GM12878 (cell line): Measurements from ENCODE around the gene COQ2. TPM values are rescaled to one million over a fixed set of nuclear protein-coding genes. Genes with fewer than 3 reads are reported as not detected.

ENCODE experiments used
- polyA plus RNA-seq, 11 experiments: library from polyadenylated mRNA; depleted of rRNA in 4 of 11; unstranded in 6 of 11; stranded (reverse) in 5 of 11; fragments of >200 nt; fragmentation: Nextera tagmentation in 4 of 11; fragmentation: Illumina TruSeq in 1 of 11; extraction: Ambion mirVana in 4 of 11; extraction: Trizol in 1 of 11; gene quantifications; 1 replicate in 1 of 11; 2 replicates in 10 of 11; pipeline versions ENCODE4 v1.2.1 to v1.2.3, GENCODE V29; 2011 to 2016; ENCODE audit warnings: inconsistent platforms in 2 of 11, missing spikeins in 2 of 11, low read depth in 1 of 11
- small RNA-seq: library from RNA; depleted of rRNA; stranded (forward); fragments of <200 nt; gene quantifications from one replicate; pipeline ENCODE3, GENCODE V24; 2014
- total RNA-seq, 4 experiments: library from RNA; depleted of rRNA in 3 of 4; stranded (reverse); fragments of >200 nt in 3 of 4; fragmentation: Illumina TruSeq in 1 of 4; extraction: Trizol in 1 of 4; gene quantifications; 2 replicates each; pipeline versions ENCODE4 v1.2.1 to v1.2.3, GENCODE V29; 2013 to 2021

The COQ2 gene
- total and polyA plus RNA-seq, 10 of the 15 experiments (the other 5 are each of a cell fraction or from before 2014, with no cell fraction given), result 5.0 to 46.7 (median 19.1) TPM

Small RNA genes within 50 kb of the gene (small RNA-seq; reads per million reads assigned to genes)
- gene AC114781.3, result not detected

Other genes starting within 250 kb of the COQ2 start
- 54.6 and 65.1 TPM in 2 replicates for gene COPS4, start 249.6 kb downstream of the COQ2 start, total RNA-seq (2014; rRNA removed)
- 59.6 and 63.4 TPM in 2 replicates for gene COPS4, start 249.6 kb downstream of the COQ2 start, total RNA-seq (2014; rRNA removed; fragmentation: Illumina TruSeq; extraction: Trizol)
- gene COPS4, start 249.6 kb downstream of the COQ2 start, total RNA-seq (2021), result 34.2 and 35.5 TPM in 2 replicates
- 55.2 and 76.7 TPM in 2 replicates for gene COPS4, start 249.6 kb downstream of the COQ2 start, polyA plus RNA-seq (2011; rRNA removed)
- 73.8 and 95.4 TPM in 2 replicates for gene COPS4, start 249.6 kb downstream of the COQ2 start, polyA plus RNA-seq (2014; fragmentation: Illumina TruSeq; extraction: Trizol)
- gene COPS4, start 249.6 kb downstream of the COQ2 start, polyA plus RNA-seq (2014; fragmentation: Nextera tagmentation; extraction: Ambion mirVana), result 100 to 1,000 TPM; 112 to 159 TPM
- gene COPS4, start 249.6 kb downstream of the COQ2 start, polyA plus RNA-seq (2014; rRNA removed), result 45.2 and 59.6 TPM in 2 replicates
- 10 to 100 TPM; 79.9 to 89.3 TPM for gene COPS4, start 249.6 kb downstream of the COQ2 start, polyA plus RNA-seq (2016; fragmentation: Nextera tagmentation; extraction: Ambion mirVana)
- gene PLAC8, start 170.1 kb downstream of the COQ2 start, total RNA-seq (2014; rRNA removed), result 214 and 265 TPM in 2 replicates
- gene PLAC8, start 170.1 kb downstream of the COQ2 start, total RNA-seq (2014; rRNA removed; fragmentation: Illumina TruSeq; extraction: Trizol), result 316 and 317 TPM in 2 replicates
- 238 and 239 TPM in 2 replicates for gene PLAC8, start 170.1 kb downstream of the COQ2 start, total RNA-seq (2021)
- gene PLAC8, start 170.1 kb downstream of the COQ2 start, polyA plus RNA-seq (2011; rRNA removed), result 841 and 1,037 TPM in 2 replicates
- 311 and 417 TPM in 2 replicates for gene PLAC8, start 170.1 kb downstream of the COQ2 start, polyA plus RNA-seq (2014; fragmentation: Illumina TruSeq; extraction: Trizol)
- gene PLAC8, start 170.1 kb downstream of the COQ2 start, polyA plus RNA-seq (2014; fragmentation: Nextera tagmentation; extraction: Ambion mirVana), result 100 to 1,000 TPM; 405 to 441 TPM
- gene PLAC8, start 170.1 kb downstream of the COQ2 start, polyA plus RNA-seq (2014; rRNA removed), result 239 and 276 TPM in 2 replicates
- 100 to 1,000 TPM; 379 to 404 TPM for gene PLAC8, start 170.1 kb downstream of the COQ2 start, polyA plus RNA-seq (2016; fragmentation: Nextera tagmentation; extraction: Ambion mirVana)
- 0.44 and 0.51 TPM in 2 replicates for gene HPSE, start 50.0 kb upstream of the COQ2 start, total RNA-seq (2014; rRNA removed)
- gene HPSE, start 50.0 kb upstream of the COQ2 start, total RNA-seq (2014; rRNA removed; fragmentation: Illumina TruSeq; extraction: Trizol), result 0.40 and 0.55 TPM in 2 replicates
- gene HPSE, start 50.0 kb upstream of the COQ2 start, total RNA-seq (2021), result 0.67 and 0.85 TPM in 2 replicates
- 0.60 and 0.98 TPM in 2 replicates for gene HPSE, start 50.0 kb upstream of the COQ2 start, polyA plus RNA-seq (2011; rRNA removed)
- gene HPSE, start 50.0 kb upstream of the COQ2 start, polyA plus RNA-seq (2014; fragmentation: Illumina TruSeq; extraction: Trizol), result 0.51 and 0.65 TPM in 2 replicates
- gene HPSE, start 50.0 kb upstream of the COQ2 start, polyA plus RNA-seq (2014; fragmentation: Nextera tagmentation; extraction: Ambion mirVana), result under 1 TPM; 0.16 to 0.29 TPM
- gene HPSE, start 50.0 kb upstream of the COQ2 start, polyA plus RNA-seq (2014; rRNA removed), result 0.47 and 0.56 TPM in 2 replicates
- under 1 TPM; 0.88 to 0.89 TPM for gene HPSE, start 50.0 kb upstream of the COQ2 start, polyA plus RNA-seq (2016; fragmentation: Nextera tagmentation; extraction: Ambion mirVana)
- 11.0 and 11.1 TPM in 2 replicates for gene HELQ, start 171.0 kb upstream of the COQ2 start, total RNA-seq (2014; rRNA removed)
- gene HELQ, start 171.0 kb upstream of the COQ2 start, total RNA-seq (2014; rRNA removed; fragmentation: Illumina TruSeq; extraction: Trizol), result 11.1 and 13.3 TPM in 2 replicates
- 12.1 and 13.5 TPM in 2 replicates for gene HELQ, start 171.0 kb upstream of the COQ2 start, total RNA-seq (2021)
- 13.3 and 15.0 TPM in 2 replicates for gene HELQ, start 171.0 kb upstream of the COQ2 start, polyA plus RNA-seq (2011; rRNA removed)
- 9.6 and 11.6 TPM in 2 replicates for gene HELQ, start 171.0 kb upstream of the COQ2 start, polyA plus RNA-seq (2014; fragmentation: Illumina TruSeq; extraction: Trizol)
- 1 to 10 TPM; 4.5 to 4.6 TPM for gene HELQ, start 171.0 kb upstream of the COQ2 start, polyA plus RNA-seq (2014; fragmentation: Nextera tagmentation; extraction: Ambion mirVana)
- gene HELQ, start 171.0 kb upstream of the COQ2 start, polyA plus RNA-seq (2014; rRNA removed), result 8.3 and 10.4 TPM in 2 replicates
- 10 to 100 TPM in 1 of 2 experiments, 1 to 10 TPM in 1; 9.9 to 10.8 TPM for gene HELQ, start 171.0 kb upstream of the COQ2 start, polyA plus RNA-seq (2016; fragmentation: Nextera tagmentation; extraction: Ambion mirVana)
- gene MRPS18C, start 171.3 kb upstream of the COQ2 start, total RNA-seq (2014; rRNA removed), result 38.0 and 57.5 TPM in 2 replicates
- 61.4 and 73.7 TPM in 2 replicates for gene MRPS18C, start 171.3 kb upstream of the COQ2 start, total RNA-seq (2014; rRNA removed; fragmentation: Illumina TruSeq; extraction: Trizol)
- 74.7 and 75.1 TPM in 2 replicates for gene MRPS18C, start 171.3 kb upstream of the COQ2 start, total RNA-seq (2021)
- 72.4 and 114 TPM in 2 replicates for gene MRPS18C, start 171.3 kb upstream of the COQ2 start, polyA plus RNA-seq (2011; rRNA removed)
- 82.5 and 135 TPM in 2 replicates for gene MRPS18C, start 171.3 kb upstream of the COQ2 start, polyA plus RNA-seq (2014; fragmentation: Illumina TruSeq; extraction: Trizol)
- 100 to 1,000 TPM; 277 to 283 TPM for gene MRPS18C, start 171.3 kb upstream of the COQ2 start, polyA plus RNA-seq (2014; fragmentation: Nextera tagmentation; extraction: Ambion mirVana)
- gene MRPS18C, start 171.3 kb upstream of the COQ2 start, polyA plus RNA-seq (2014; rRNA removed), result 41.3 and 43.9 TPM in 2 replicates
- 100 to 1,000 TPM; 252 to 271 TPM for gene MRPS18C, start 171.3 kb upstream of the COQ2 start, polyA plus RNA-seq (2016; fragmentation: Nextera tagmentation; extraction: Ambion mirVana)
- gene ABRAXAS1, start 200.3 kb upstream of the COQ2 start, total RNA-seq (2014; rRNA removed), result 8.2 and 10.7 TPM in 2 replicates
- gene ABRAXAS1, start 200.3 kb upstream of the COQ2 start, total RNA-seq (2014; rRNA removed; fragmentation: Illumina TruSeq; extraction: Trizol), result 5.3 and 5.8 TPM in 2 replicates
- gene ABRAXAS1, start 200.3 kb upstream of the COQ2 start, total RNA-seq (2021), result 8.2 and 8.5 TPM in 2 replicates
- 8.6 and 14.5 TPM in 2 replicates for gene ABRAXAS1, start 200.3 kb upstream of the COQ2 start, polyA plus RNA-seq (2011; rRNA removed)
- gene ABRAXAS1, start 200.3 kb upstream of the COQ2 start, polyA plus RNA-seq (2014; fragmentation: Illumina TruSeq; extraction: Trizol), result 9.7 and 11.7 TPM in 2 replicates
- gene ABRAXAS1, start 200.3 kb upstream of the COQ2 start, polyA plus RNA-seq (2014; fragmentation: Nextera tagmentation; extraction: Ambion mirVana), result 1 to 10 TPM; 2.2 to 3.2 TPM
- 5.6 and 5.9 TPM in 2 replicates for gene ABRAXAS1, start 200.3 kb upstream of the COQ2 start, polyA plus RNA-seq (2014; rRNA removed)
- 1 to 10 TPM; 2.5 to 3.1 TPM for gene ABRAXAS1, start 200.3 kb upstream of the COQ2 start, polyA plus RNA-seq (2016; fragmentation: Nextera tagmentation; extraction: Ambion mirVana)